CD4-positive, alpha-beta T cell treated with Interferon gamma for 1 hour (primary cell): ENCODE results near the gene TMEM263.
"Not testable (repeated sequence)": the region's sequence is repeated elsewhere in the genome, so short reads cannot be mapped to it uniquely, and the experiment has no call there.

Experiments
- DNase-seq: peaks from one replicate; pipeline ENCODE4 v3.0.0-alpha.2; 2020

TMEM263 gene

GRCh38 chr12:106987846-106988245, 32.1 kb downstream of the TMEM263 start:
- DNase-seq, result no peak

DNA sequence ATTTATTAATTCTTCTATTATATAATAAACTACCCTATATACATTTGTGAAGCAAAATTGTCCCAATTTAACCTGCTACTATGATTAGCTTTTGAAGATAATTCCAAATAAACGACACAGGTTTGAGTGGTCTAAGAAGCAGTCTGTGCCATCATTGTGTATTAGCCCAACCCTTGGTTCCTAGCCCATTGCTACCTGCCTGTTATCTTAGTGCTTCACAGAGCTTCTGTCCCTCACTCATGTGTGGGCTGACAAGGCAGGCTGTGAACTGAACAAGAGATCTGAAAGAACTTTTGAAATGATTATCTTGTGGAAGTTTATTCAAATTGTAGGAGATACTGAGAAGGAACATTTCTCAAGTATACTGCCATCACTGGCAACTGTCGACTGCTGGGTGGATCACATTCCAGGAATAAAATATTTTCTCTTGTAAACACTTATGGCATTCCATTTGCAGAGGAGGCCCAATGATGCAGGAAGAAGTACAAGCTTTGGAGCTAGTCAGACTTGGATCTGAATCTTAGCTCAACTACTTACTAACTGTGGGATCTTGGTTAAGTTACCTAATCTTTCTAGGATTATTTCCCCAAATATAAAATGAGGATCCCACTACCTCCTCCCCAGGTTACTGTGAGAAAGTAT, 39.0 kb downstream of the TMEM263 start:
- DNase-seq, result no peak

- not testable (repeated sequence) for DNase-seq
Observed at GRCh38 chr12:106996102-106996501, 40.4 kb downstream of the TMEM263 start.

DNA sequence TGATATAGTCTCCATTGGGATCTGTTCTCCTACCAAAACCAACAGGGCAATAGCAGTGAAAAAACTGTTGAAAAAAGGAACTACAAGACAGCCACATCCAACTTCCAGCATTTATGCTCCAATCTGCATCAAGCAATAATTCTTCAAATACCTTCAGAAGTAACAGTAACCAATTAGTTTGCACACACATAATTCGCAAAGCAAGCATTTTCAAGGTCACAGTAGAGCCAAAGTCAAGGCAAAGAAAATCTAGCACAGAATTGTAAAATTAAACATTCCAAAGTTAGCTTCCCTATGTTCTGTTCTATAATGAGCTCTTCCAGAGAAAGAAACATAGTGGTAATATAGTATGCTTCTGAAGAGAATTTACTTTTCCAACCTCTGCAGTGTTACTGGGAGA, 42.2 kb downstream of the TMEM263 start:
- no peak for DNase-seq

GRCh38 chr12:106999446-106999845, 43.7 kb downstream of the TMEM263 start:
- no peak for DNase-seq

GRCh38 chr12:107002665-107003064, 47.0 kb downstream of the TMEM263 start:
- not testable (repeated sequence) for DNase-seq

- no peak for DNase-seq
Observed at GRCh38 chr12:107007411-107007810, 51.7 kb downstream of the TMEM263 start.

- DNase-seq, result no peak
Observed at GRCh38 chr12:107011519-107011918, 55.8 kb downstream of the TMEM263 start.

GRCh38 chr12:107012736-107013425, 57.2 kb downstream of the TMEM263 start:
- no peak for DNase-seq

- DNase-seq, result no peak
Observed at GRCh38 chr12:107014055-107014454, 58.3 kb downstream of the TMEM263 start.

- no peak for DNase-seq
Observed at GRCh38 chr12:107017042-107017441, 61.3 kb downstream of the TMEM263 start.

GRCh38 chr12:107019546-107019945, 63.8 kb downstream of the TMEM263 start:
- DNase-seq, result no peak
